ENCODE results near the gene BNIP5. TPM values are rescaled to one million over a fixed set of nuclear protein-coding genes. Genes with fewer than 3 reads are reported as not detected.

BNIP5 gene
- not detected for total RNA-seq

GRCh38 chr6:36336779-36337241 lies at the start of gene BNIP5:
BNIP5 (minus strand) TSS chr6:36336888; CDS start chr6:36330690, 6,198 bp downstream.
- no peak for TF ChIP-seq CTCF (IDR thresholded peaks at IDR 0.05)
- H3K4me1 ChIP-seq = peaks cover 0 to 31% of the 10 kb centered on the region in 2 donors
- H3K27ac ChIP-seq = no peak within 1 kb of the TSS
- no peak within 1 kb of the TSS for H3K4me3 ChIP-seq
- DNase-seq (ENCODE audit: low spot score) = no peak
- no peaks in the 10 kb centered on the region for H3K36me3 ChIP-seq
- peaks cover 0 to 6% of the 10 kb centered on the region in 2 donors for H3K27me3 ChIP-seq
- no peaks in the 10 kb centered on the region for H3K9me3 ChIP-seq

GRCh38 chr6:36384095-36384494 lies 47.4 kb upstream of the BNIP5 start:
- no peaks in the 10 kb centered on the region for H3K9me3 ChIP-seq
- H3K27me3 ChIP-seq = no peaks in the 10 kb centered on the region
- no peak overlapping the region for H3K4me3 ChIP-seq
- no peak for TF ChIP-seq CTCF (IDR thresholded peaks at IDR 0.05)
- no peaks in the 10 kb centered on the region for H3K36me3 ChIP-seq
- H3K27ac ChIP-seq = no peak overlapping the region
- H3K4me1 ChIP-seq = peaks cover 0 to 24% of the 10 kb centered on the region in 2 donors
- DNase-seq (ENCODE audit: low spot score) = no peak

- no peak for TF ChIP-seq CTCF (IDR thresholded peaks at IDR 0.05)
- Histone ChIP-seq H3K27ac (no peak overlapping the region), H3K27me3 (no peaks in the 10 kb centered on the region), H3K36me3 (no peaks in the 10 kb centered on the region), H3K4me1 (peaks cover 0 to 24% of the 10 kb centered on the region in 2 donors), H3K9me3 (no peaks in the 10 kb centered on the region), H3K4me3 (no peak overlapping the region)
- no peak for DNase-seq (ENCODE audit: low spot score)
These were observed 46.9 kb upstream of the BNIP5 start for GRCh38 chr6:36383606-36384005.

GRCh38 chr6:36382976-36383375 lies 46.3 kb upstream of the BNIP5 start:
- Histone ChIP-seq H3K9me3 (no peaks in the 10 kb centered on the region), H3K27me3 (no peaks in the 10 kb centered on the region), H3K4me3 (no peak overlapping the region), H3K27ac (no peak overlapping the region), H3K36me3 (no peaks in the 10 kb centered on the region), H3K4me1 (peaks cover 0 to 23% of the 10 kb centered on the region in 2 donors)
- DNase-seq (ENCODE audit: low spot score) = no peak
- no peak for TF ChIP-seq CTCF (IDR thresholded peaks at IDR 0.05)

- TF ChIP-seq CTCF (IDR thresholded peaks at IDR 0.05) = no peak
- H3K27ac ChIP-seq = no peak overlapping the region
These were observed 45.1 kb upstream of the BNIP5 start for GRCh38 chr6:36381502-36382389.

More at GRCh38 chr6:36381502-36382389, 45.1 kb upstream of the BNIP5 start:
- no peaks in the 10 kb centered on the region for H3K36me3 ChIP-seq
- no peak overlapping the region for H3K4me3 ChIP-seq
- no peaks in the 10 kb centered on the region for H3K9me3 ChIP-seq
- H3K4me1 ChIP-seq = peaks cover 0 to 11% of the 10 kb centered on the region in 2 donors
- no peaks in the 10 kb centered on the region for H3K27me3 ChIP-seq
- DNase-seq (ENCODE audit: low spot score) = no peak
